Naive thymus-derived CD4-positive, alpha-beta T cell (primary cell): ENCODE data around the gene CCDC3. TPM values are rescaled to one million over a fixed set of nuclear protein-coding genes. Genes with fewer than 3 reads are reported as not detected.

Experiments
- ATAC-seq: fragments of 150-1000 bp; cut with Tn5 transposase; 2 replicates; pipeline ENCODE4 v1.10.0; 2021; ENCODE audit warnings: mild to moderate bottlenecking, moderate library complexity
- CTCF ChIA-PET: fragments of 350-600 bp; sonication (Branson Sonifier 250); formaldehyde crosslinking; loops from one replicate; lab custom pipeline; 2021; ENCODE audit warnings: antibody characterized with exemption; lab: Charles Lee
- POLR2A ChIA-PET: fragments of 350-600 bp; sonication (Branson Sonifier 250); formaldehyde crosslinking; loops from one replicate; lab custom pipeline; 2021; ENCODE audit warnings: antibody characterized with exemption, inconsistent platforms; lab: Charles Lee
- DNase-seq, 9 donors: peaks; one replicate each; pipeline versions ENCODE4 v3.0.0 to v3.0.0-alpha.2; 2020 to 2022; ENCODE audit warnings: mixed read lengths in 1 of 9
- H3K27ac ChIP-seq: one replicate; pipeline ENCODE4 v1.7.0; 2013; ENCODE audit warnings: mild to moderate bottlenecking, low read depth, low read length, moderate library complexity
- H3K27me3 ChIP-seq, 2 donors: one replicate each; pipeline ENCODE4 v1.7.0; 2013; ENCODE audit warnings: low read length in 2 of 2, mild to moderate bottlenecking in 2 of 2, moderate library complexity in 2 of 2; ENCODE audit not compliant: control insufficient read depth in 2 of 2, insufficient read depth in 2 of 2
- H3K36me3 ChIP-seq, 3 experiments: 1 replicate in 2 of 3; 2 replicates in 1 of 3; pipeline ENCODE4 v1.7.0; 2013; ENCODE audit warnings: low read length in 3 of 3, mild to moderate bottlenecking in 3 of 3, moderate library complexity in 1 of 3; ENCODE audit not compliant: insufficient read depth in 3 of 3, control insufficient read depth in 2 of 3
- H3K4me1 ChIP-seq, 2 donors: one replicate each; pipeline ENCODE4 v1.7.0; 2013; ENCODE audit warnings: low read length in 2 of 2, mild to moderate bottlenecking in 2 of 2, moderate library complexity in 1 of 2; ENCODE audit not compliant: control insufficient read depth in 2 of 2, insufficient read depth in 2 of 2
- H3K4me3 ChIP-seq: 2 replicates; pipeline ENCODE4 v1.7.0; 2013; ENCODE audit warnings: mild to moderate bottlenecking, low read length
- H3K9me3 ChIP-seq, 3 experiments: 1 replicate in 2 of 3; 2 replicates in 1 of 3; pipeline ENCODE4 v1.7.0; 2013; ENCODE audit warnings: low read length in 3 of 3; ENCODE audit not compliant: control insufficient read depth in 2 of 3
- H3K27ac Mint-ChIP-seq, 9 donors: one replicate each; pipeline ENCODE4 v1.8.0; 2020 to 2022; ENCODE audit warnings: mixed read lengths in 9 of 9, mild to moderate bottlenecking in 8 of 9, moderate library complexity in 5 of 9, inconsistent platforms in 2 of 9
- H3K27me3 Mint-ChIP-seq, 5 donors: one replicate each; pipeline ENCODE4 v1.8.0; 2021 to 2022; ENCODE audit warnings: mixed read lengths in 5 of 5, mild to moderate bottlenecking in 1 of 5
- H3K36me3 Mint-ChIP-seq, 5 donors: one replicate each; pipeline ENCODE4 v1.8.0; 2020 to 2022; ENCODE audit warnings: mixed read lengths in 5 of 5, mild to moderate bottlenecking in 3 of 5, inconsistent platforms in 1 of 5
- H3K4me1 Mint-ChIP-seq, 7 donors: one replicate each; pipeline ENCODE4 v1.8.0; 2020 to 2022; ENCODE audit warnings: mixed read lengths in 7 of 7, mild to moderate bottlenecking in 3 of 7, inconsistent platforms in 1 of 7
- H3K4me3 Mint-ChIP-seq, 10 donors: one replicate each; pipeline ENCODE4 v1.8.0; 2020 to 2022; ENCODE audit warnings: mild to moderate bottlenecking in 10 of 10, mixed read lengths in 10 of 10, moderate library complexity in 6 of 10, inconsistent platforms in 2 of 10
- H3K9me3 Mint-ChIP-seq, 11 donors: one replicate each; pipeline ENCODE4 v1.8.0; 2020 to 2022; ENCODE audit warnings: mixed read lengths in 11 of 11, mild to moderate bottlenecking in 4 of 11, inconsistent platforms in 1 of 11, moderate library complexity in 1 of 11
- intact Hi-C, 2 donors: fragments of 100-400 bp; cut with micrococcal nuclease; formaldehyde crosslinking; loops; one replicate each; pipeline ENCODE4 v1.15.1; 2023
- polyA plus RNA-seq, 2 donors: library from polyadenylated mRNA; unstranded; fragments of 300-500 nt; fragmentation: Illumina TruSeq; gene quantifications; one replicate each; pipeline ENCODE4 v1.2.3, GENCODE V29; 2021
- total RNA-seq, 6 experiments: library from RNA in 5 of 6; stranded (reverse) in 5 of 6; gene quantifications; 1 replicate in 5 of 6; 2 replicates in 1 of 6; pipeline ENCODE4 v1.2.3 and lab custom pipeline; 2021 to 2026

Gene CCDC3
- total and polyA plus RNA-seq, 7 experiments from 2014 or later, result 0.31 TPM; not detected in 6

- no peaks in the 10 kb centered on the region for H3K9me3 ChIP-seq
- DNase-seq, result no peak
- no peaks in the 10 kb centered on the region for H3K4me1 ChIP-seq
- ChIA-PET POLR2A (no interaction called here), CTCF (no interaction called here)
- intact Hi-C loops, result no loop called here
- Mint-ChIP-seq H3K36me3 (peaks cover 0 to 5% (median 0%) of the 10 kb centered on the region in 5 donors), H3K4me1 (peaks cover 0 to 5% (median 0%) of the 10 kb centered on the region in 7 donors), H3K27ac (no peak overlapping the region), H3K9me3 (peaks cover 0 to 6% (median 1%) of the 10 kb centered on the region in 11 donors), H3K4me3 (no peak overlapping the region), H3K27me3 (peaks cover 16 to 29% (median 23%) of the 10 kb centered on the region in 5 donors)
- no peaks in the 10 kb centered on the region for H3K36me3 ChIP-seq
- H3K4me3 ChIP-seq, result no peak overlapping the region
- H3K27ac ChIP-seq, result no peak overlapping the region
- H3K27me3 ChIP-seq, result no peaks in the 10 kb centered on the region
- no peak for ATAC-seq
These were observed 121.1 kb downstream of the CCDC3 start for GRCh38 chr10:12880423-12880822.

- no peaks in the 10 kb centered on the region for H3K36me3 Mint-ChIP-seq
- Histone ChIP-seq H3K4me3 (no peak overlapping the region), H3K4me1 (no peaks in the 10 kb centered on the region), H3K27ac (no peak overlapping the region), H3K36me3 (no peaks in the 10 kb centered on the region), H3K27me3 (no peaks in the 10 kb centered on the region), H3K9me3 (no peaks in the 10 kb centered on the region)
- H3K4me3 Mint-ChIP-seq, result no peak overlapping the region
- peaks cover 7 to 25% (median 14%) of the 10 kb centered on the region in 5 donors for H3K27me3 Mint-ChIP-seq
- CTCF ChIA-PET, result no interaction called here
- POLR2A ChIA-PET, result no interaction called here
- DNase-seq, result no peak
- no peaks in the 10 kb centered on the region for H3K4me1 Mint-ChIP-seq
- intact Hi-C loops, result no loop called here
- ATAC-seq, result no peak
- no peak overlapping the region for H3K27ac Mint-ChIP-seq
- peaks cover 0 to 3% (median 0%) of the 10 kb centered on the region in 11 donors for H3K9me3 Mint-ChIP-seq
These were observed 124.4 kb downstream of the CCDC3 start for GRCh38 chr10:12877150-12877549.

DNA sequence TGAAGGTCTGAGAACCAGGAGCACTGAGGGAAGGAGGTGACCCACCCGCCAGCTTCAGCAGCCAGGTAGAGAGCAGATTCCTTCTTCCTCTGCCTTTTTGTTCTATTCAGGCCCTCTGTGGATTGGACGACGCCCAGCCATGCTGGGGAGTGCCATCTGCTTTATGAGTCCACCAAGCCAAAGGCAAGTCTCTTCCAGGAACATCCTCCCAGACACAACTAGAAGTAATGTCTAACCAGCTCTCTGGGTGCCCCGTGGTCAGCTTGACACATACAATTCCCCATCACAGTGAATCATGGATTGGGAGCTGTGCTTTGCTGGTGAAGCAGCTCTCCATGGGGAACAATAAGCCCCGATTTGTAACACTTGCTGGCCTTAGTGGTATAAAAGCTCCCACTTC, 125.2 kb downstream of the CCDC3 start:
- CTCF ChIA-PET, result no interaction called here
- H3K36me3 ChIP-seq, result no peaks in the 10 kb centered on the region
- H3K36me3 Mint-ChIP-seq, result no peaks in the 10 kb centered on the region
- intact Hi-C loops, result no loop called here
- H3K27ac Mint-ChIP-seq, result no peak overlapping the region
- H3K27me3 Mint-ChIP-seq, result peaks cover 7 to 16% (median 12%) of the 10 kb centered on the region in 5 donors
- no peak overlapping the region for H3K27ac ChIP-seq
- POLR2A ChIA-PET, result no interaction called here
- DNase-seq (no peak), ATAC-seq (no peak)
- no peak overlapping the region for H3K4me3 Mint-ChIP-seq
- H3K4me1 ChIP-seq, result no peaks in the 10 kb centered on the region
- no peak overlapping the region for H3K4me3 ChIP-seq
- H3K9me3 ChIP-seq, result no peaks in the 10 kb centered on the region
- H3K9me3 Mint-ChIP-seq, result peaks cover 0 to 3% (median 0%) of the 10 kb centered on the region in 11 donors
- no peaks in the 10 kb centered on the region for H3K27me3 ChIP-seq
- no peaks in the 10 kb centered on the region for H3K4me1 Mint-ChIP-seq

DNA sequence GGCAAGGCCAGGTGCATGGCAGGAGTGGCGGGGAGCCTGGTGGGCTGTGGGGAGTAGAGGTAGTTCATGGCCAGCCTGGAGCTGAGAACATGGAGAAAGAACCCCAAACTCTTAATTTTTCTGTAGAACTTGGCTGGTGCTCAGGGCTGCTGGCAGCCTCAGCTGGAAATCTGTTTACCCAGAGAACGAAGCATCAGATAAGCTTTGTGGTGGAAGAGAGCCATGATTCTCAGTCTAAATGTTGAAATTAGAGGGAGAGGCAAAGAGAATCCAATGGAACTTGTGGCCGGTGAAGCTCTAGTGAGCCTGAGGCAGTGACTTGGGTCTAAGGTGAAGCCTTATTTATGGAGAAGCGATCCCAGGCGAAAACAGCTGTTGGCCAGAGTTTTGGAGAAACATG, 126.4 kb downstream of the CCDC3 start:
- intact Hi-C loops, result no loop called here

GRCh38 chr10:12874501-12874900, 127.0 kb downstream of the CCDC3 start:
- Histone ChIP-seq H3K4me1 (no peaks in the 10 kb centered on the region), H3K9me3 (no peaks in the 10 kb centered on the region), H3K27ac (no peak overlapping the region), H3K36me3 (no peaks in the 10 kb centered on the region), H3K27me3 (no peaks in the 10 kb centered on the region), H3K4me3 (no peak overlapping the region)
- no peak overlapping the region for H3K4me3 Mint-ChIP-seq
- peaks cover 4 to 9% (median 5%) of the 10 kb centered on the region in 5 donors for H3K27me3 Mint-ChIP-seq
- no peaks in the 10 kb centered on the region for H3K4me1 Mint-ChIP-seq
- no peak for ATAC-seq
- ChIA-PET CTCF (no interaction called here), POLR2A (no interaction called here)
- H3K27ac Mint-ChIP-seq, result no peak overlapping the region
- DNase-seq, result no peak
- intact Hi-C loops, result no loop called here
- no peaks in the 10 kb centered on the region for H3K9me3 Mint-ChIP-seq
- H3K36me3 Mint-ChIP-seq, result no peaks in the 10 kb centered on the region

More for the DNA sequence above, 126.4 kb downstream of the CCDC3 start:
- Histone ChIP-seq H3K27me3 (no peaks in the 10 kb centered on the region), H3K9me3 (no peaks in the 10 kb centered on the region), H3K27ac (no peak overlapping the region), H3K36me3 (no peaks in the 10 kb centered on the region), H3K4me3 (no peak overlapping the region), H3K4me1 (no peaks in the 10 kb centered on the region)
- ATAC-seq (no peak), DNase-seq (no peak)
- H3K9me3 Mint-ChIP-seq, result peaks cover 0 to 3% (median 0%) of the 10 kb centered on the region in 11 donors
- no peaks in the 10 kb centered on the region for H3K36me3 Mint-ChIP-seq
- H3K4me3 Mint-ChIP-seq, result no peak overlapping the region
- H3K27me3 Mint-ChIP-seq, result peaks cover 5 to 10% (median 8%) of the 10 kb centered on the region in 5 donors
- CTCF ChIA-PET, result no interaction called here
- POLR2A ChIA-PET, result no interaction called here
- H3K27ac Mint-ChIP-seq, result no peak overlapping the region
- no peaks in the 10 kb centered on the region for H3K4me1 Mint-ChIP-seq

- Mint-ChIP-seq H3K36me3 (no peaks in the 10 kb centered on the region), H3K4me3 (no peak overlapping the region), H3K27me3 (peaks cover 4 to 9% (median 5%) of the 10 kb centered on the region in 5 donors), H3K27ac (no peak overlapping the region), H3K4me1 (peaks cover 0 to 2% (median 0%) of the 10 kb centered on the region in 7 donors), H3K9me3 (peaks cover 0 to 2% (median 0%) of the 10 kb centered on the region in 11 donors)
- ChIA-PET CTCF (no interaction called here), POLR2A (no interaction called here)
- Histone ChIP-seq H3K27ac (no peak overlapping the region), H3K4me3 (no peak overlapping the region), H3K9me3 (no peaks in the 10 kb centered on the region), H3K36me3 (no peaks in the 10 kb centered on the region), H3K27me3 (no peaks in the 10 kb centered on the region), H3K4me1 (no peaks in the 10 kb centered on the region)
- intact Hi-C loops, result no loop called here
- ATAC-seq (no peak), DNase-seq (no peak)
These were observed 128.3 kb downstream of the CCDC3 start for GRCh38 chr10:12873172-12873571.

DNA sequence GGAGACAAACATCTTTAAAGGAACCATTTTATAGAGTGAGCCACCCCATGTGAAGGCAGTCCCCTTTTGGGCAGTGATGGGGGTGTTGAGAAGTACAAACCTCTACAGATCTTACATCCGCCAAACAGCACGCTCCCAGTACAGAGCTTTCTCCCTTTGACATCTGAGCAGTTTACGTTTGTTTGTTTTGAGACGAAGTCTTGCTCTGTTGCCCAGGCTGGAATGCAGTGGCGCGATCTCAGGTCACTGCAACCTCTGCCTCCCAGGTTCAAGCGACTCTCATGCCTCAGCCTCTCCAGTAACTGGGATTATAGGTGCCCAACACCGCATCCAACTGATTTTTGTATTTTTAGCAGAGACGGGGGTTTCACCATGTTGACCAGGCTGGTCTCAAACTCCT, 128.9 kb downstream of the CCDC3 start:
- Histone ChIP-seq H3K36me3 (no peaks in the 10 kb centered on the region), H3K9me3 (no peaks in the 10 kb centered on the region), H3K4me3 (no peak overlapping the region), H3K27ac (no peak overlapping the region), H3K27me3 (no peaks in the 10 kb centered on the region), H3K4me1 (no peaks in the 10 kb centered on the region)
- ATAC-seq, result no peak
- CTCF ChIA-PET, result no interaction called here
- H3K36me3 Mint-ChIP-seq, result no peaks in the 10 kb centered on the region
- intact Hi-C loops, result no loop called here
- peaks cover 0 to 2% (median 0%) of the 10 kb centered on the region in 7 donors for H3K4me1 Mint-ChIP-seq
- peaks cover 0 to 2% (median 0%) of the 10 kb centered on the region in 11 donors for H3K9me3 Mint-ChIP-seq
- DNase-seq, result no peak
- H3K4me3 Mint-ChIP-seq, result no peak overlapping the region
- H3K27ac Mint-ChIP-seq, result no peak overlapping the region
- peaks cover 0 to 9% (median 0%) of the 10 kb centered on the region in 5 donors for H3K27me3 Mint-ChIP-seq
- POLR2A ChIA-PET, result no interaction called here
